IPS-NIHi7 (cell line): ENCODE data around the gene AP5B1.
"Not testable (repeated sequence)": the region's sequence is repeated elsewhere in the genome, so short reads cannot be mapped to it uniquely, and the experiment has no call there.

Experiments
- DNase-seq: peaks from one replicate; pipeline ENCODE4 v3.0.0; 2012; ENCODE audit warnings: mixed read lengths; ENCODE audit errors: extremely low spot score

Gene AP5B1

DNA sequence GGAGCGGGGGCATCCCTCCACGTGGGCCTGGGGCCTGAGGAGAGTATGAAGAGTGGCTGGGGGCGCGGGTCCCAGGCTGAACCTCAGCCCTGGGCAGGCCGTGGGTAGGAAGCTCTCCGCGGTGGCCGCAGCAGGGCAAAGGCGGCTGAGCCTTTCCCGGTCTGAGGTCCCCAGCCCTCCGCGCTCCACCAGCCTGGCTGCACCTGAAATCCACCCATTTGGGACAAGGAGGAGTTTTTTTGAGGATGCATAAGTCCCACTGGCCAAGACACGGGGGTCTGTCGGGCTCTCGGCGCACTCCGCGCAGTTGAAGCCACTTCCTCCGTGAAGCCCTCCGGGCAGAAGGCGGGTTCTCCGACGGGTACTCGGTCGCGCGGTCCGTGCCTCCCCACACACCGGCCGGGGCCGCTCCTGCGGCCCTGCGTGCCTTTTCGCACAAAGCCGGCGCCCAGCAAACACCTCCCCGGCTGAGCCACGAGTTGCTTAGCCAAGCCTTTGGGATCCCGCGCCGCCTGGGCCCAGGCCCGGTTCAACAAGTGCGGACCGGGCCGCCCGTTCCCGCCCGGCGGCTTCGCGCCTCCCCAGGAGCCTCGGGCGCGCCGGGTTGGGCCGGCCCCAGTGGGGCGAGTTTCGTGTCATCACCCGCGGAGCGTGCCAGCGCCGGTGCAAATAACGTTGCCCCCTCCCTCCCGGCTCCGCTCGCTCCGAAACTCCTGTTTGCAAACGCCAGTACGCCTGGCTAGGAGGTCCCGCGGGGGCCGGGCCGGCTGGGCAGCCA lies 5.4 kb upstream of the AP5B1 start:
- DNase-seq: no peak

DNA sequence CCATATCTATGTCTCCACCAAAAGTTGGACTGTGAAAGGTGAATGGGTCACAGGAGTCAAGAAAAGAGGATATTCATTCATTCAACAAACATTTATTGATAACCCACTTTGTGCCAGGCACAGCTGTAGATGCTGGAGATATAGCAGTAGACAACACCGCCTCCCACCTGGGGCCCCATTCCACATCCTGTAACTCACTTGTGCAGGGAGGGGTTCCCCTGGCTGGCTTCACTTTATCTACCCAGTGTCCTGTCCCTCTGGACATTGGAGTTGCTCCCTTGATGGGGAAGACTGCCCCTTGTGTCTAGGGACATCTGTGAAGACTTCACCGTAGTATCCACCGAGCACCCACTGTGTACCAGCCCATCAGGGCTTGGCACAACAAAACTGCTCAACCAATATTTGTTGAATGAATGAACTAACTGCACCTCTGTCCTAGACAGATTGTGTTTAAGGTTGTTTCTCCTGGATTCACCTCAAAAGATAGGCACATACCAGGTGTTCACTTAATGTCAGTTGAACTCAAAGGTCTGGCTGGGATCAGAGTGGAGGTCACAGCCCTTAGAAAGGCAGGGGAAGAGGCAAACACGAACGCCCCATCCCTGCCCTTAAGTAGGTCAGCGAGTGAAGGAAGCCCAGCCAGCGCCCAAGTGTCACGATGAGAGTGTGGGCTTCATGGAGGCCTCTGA lies 4.7 kb upstream of the AP5B1 start:
- no peak for DNase-seq

DNA sequence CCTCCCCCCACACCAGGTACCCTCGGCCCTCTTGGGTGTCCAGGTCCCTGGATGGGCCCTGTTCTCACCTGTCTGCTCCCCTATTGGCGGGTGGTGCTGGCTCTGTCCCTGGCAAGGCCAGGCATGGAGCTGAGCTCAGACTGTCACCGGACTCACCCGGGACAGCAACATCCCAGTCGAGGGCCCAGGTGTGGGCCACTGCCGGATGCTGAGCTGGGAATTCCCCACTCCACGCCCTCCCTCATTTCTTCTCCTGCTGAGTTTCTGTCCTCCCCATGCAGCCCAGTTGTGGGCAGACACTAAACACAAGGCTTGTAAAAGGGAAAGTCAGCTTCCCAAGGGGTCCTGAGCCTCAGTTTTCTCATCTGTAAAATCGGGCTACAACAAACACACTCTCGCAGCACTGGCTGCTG lies 2.0 kb upstream of the AP5B1 start:
- no peak for DNase-seq

GRCh38 chr11:65781962-65782815 lies 1.4 kb upstream of the AP5B1 start:
- DNase-seq: no peak

- peak; percentile 70 for DNase-seq
Observed at GRCh38 chr11:65781152-65781961, 581 bp upstream of the AP5B1 start.

DNA sequence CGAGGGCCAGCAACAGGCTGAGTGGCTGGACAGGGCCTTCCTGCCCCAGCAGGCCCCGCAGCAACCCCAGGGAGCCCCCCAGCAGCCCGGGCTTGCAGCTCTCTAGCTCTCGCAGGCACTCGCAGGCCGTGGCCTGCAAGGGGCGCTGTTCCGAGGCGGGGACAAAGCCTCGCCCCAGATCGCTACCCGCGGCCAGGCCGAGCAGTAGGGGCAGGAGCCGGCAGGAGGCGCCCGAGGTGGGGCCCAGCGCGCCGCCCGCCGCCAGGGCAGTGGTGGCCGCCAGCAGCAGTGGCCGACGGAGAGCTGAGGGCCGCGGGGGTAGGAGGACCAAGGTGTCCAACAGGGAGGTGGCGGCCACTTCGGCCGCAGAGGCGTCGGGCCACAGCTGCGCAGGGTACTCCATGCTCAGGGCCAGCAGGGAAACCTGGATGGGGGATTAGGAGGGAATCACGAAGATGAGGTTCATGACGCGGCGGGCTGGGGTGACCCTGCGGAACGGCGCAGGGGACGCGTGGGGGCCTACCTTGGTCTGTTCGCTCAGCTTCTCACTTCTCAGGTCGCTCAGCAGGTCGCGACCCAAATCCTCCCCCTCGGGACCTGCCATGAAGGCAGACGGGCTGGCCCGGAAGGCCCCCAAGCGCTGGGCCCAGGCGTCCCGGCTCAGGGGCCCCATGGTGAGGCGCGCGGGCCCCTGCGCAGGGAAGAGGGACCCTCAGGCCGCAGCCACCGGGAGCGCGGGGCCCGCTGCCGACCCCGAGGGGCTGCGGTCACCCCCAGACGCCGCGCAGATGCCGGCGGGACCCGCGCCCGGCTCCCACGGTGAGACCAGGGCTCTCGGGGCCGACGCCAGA lies 632 bp downstream of the AP5B1 start:
- DNase-seq: peak; percentile 94

DNA sequence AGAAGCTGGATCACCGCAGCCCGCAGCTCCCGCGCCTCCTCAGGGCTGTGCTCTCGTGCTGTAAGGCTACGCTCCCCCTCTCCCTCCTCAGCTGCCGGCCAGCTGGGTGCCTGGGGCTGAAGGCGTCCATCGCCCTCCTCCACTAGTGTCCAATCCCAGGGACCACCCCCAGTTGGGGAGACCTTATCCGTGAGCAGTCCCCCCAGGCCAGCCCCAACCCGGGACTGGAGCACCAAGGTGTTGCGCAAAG lies 1.2 kb downstream of the AP5B1 start:
- no peak for DNase-seq

DNA sequence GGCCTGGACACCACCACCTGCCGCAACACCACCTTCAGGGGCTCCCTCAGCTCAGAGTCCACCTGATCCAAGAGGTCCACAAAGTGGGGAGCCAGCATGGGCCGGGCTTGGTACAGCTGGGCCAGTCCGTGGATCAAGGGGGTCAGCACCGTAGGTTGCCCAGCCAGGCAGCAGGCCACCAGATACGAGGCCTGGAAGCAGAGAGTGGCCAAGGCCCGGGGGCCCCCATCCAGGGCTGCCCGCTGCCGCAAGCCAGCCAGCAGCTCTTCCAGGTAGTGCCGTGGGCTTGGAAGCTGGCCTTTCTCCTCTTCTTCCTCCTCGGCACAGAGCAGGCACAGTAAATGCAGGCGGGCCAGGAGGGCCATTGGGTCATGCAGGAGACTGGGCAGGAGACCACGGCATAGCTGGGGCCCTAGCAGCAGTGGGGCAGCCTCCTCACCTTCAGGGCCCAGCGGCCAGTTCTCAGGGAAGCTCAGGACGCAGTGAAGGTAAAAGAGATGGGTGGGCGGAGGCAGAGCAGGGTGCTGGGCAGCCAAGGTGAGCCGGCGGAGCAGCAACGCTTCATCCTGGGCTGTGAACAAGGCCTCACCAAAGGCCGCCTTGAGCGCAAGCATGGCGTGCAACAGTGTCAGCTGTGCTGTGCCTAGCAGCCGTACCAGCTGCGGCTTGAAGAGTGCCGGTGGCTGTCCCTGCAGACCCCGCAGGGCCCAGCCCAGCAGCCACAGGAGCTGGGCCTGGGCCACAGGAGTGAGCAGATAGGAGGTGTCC lies 1.7 kb downstream of the AP5B1 start:
- no peak for DNase-seq

DNA sequence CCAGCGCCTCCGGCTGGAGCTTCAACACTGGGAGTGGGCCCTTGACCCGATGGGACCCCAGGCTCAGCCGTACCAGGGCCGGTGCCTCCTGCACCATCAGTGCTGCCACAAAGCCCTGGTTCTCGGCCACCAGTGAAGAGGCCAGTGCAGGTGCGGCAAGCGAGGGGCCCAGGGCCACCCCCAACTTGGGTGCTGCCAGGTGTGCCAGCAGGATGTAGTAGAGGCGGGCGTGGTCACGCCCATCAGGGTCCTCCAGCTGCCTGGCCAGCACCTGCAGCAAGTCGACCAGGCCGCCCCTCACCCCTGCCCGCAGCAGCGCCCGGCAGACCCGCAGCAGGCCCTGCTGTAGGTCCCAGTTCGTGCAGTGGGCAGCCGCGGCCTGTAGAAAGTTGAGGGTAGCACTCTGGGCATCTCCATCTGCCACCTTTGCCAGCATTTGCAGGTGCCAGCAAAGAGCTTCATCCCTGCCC lies 2.3 kb downstream of the AP5B1 start:
- no peak for DNase-seq

- DNase-seq: peak; percentile 5
Observed at GRCh38 chr11:65777821-65778361, 2.9 kb downstream of the AP5B1 start.

DNA sequence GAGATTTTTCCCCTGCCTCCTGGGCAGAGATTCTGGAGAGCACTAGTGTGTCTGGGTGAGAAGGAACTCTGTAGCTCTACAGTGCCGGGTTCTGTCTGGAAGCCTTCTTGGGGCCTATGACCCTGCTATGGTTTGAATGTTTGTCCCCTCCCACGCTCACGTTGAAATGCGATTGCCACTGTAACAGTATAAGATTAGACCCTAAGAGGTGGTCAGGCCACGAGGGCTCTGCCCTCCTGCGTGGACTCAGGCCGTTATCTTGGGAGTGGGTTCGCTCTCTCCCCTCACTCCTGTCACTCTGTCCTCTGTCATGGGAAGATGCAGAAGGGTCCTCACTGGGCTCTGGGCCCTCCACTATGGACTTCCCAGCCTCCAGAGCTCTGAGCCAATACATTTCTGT lies 3.5 kb downstream of the AP5B1 start:
- DNase-seq: no peak

DNA sequence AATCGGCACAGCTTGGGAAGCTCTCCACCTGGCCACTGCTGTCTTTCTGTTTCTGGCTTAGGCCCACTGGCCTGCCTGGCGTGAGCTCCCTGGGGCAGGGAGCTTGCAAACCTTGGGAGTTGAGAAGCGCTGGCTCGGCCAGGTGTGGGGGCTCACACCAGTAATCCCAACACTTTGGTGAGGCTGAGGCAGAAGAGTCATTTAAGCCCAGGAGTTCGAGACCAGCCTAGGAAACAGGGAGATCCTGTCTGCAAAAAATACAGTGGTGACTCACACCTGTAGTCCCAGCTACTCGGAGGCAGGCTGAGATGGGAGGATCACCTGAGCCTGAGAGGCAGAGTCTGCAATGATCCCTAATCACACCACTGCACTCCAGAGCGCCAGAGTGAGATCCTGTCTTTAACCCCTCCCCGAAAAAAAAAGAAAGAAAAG lies 4.0 kb downstream of the AP5B1 start:
- DNase-seq: no peak

- no peak for DNase-seq
Observed at GRCh38 chr11:65776196-65776595, 4.6 kb downstream of the AP5B1 start.

DNA sequence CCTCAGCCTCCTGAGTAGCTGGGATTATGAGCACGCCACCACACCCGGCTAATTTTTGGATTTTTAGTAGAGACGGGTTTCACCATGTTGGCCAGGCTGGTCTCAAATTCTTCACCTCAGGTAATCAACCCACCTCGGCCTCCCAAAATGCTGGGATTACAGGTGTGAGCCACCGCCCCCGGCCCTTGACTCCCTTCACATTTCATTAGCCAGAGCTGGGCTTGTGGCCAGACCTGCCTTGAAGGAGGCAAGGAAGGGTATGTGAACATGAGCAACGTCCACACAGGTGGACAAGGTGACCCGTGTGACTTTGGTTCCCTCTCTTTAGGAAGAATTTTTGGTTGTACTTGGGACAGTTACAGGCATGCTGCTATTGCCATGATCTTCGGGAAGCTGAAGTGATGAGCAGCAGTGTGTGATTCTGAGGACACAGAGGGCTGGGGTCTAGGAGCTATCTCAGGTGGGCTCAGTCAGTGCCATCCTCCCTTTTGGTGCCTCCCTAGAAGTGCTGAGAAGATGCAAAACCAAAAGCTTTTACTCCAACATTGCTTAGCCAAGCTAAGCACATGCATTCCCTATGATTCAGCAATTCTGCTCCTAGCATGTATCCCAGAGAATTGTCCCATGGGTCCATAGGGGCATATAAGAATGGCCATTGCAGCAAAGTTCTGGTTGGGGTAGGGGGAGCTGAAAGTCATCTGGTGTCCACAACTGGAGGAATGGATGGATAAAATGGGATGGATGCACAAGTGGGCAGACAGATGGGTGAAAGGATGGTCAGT lies 6.1 kb downstream of the AP5B1 start:
- DNase-seq: no peak

DNA sequence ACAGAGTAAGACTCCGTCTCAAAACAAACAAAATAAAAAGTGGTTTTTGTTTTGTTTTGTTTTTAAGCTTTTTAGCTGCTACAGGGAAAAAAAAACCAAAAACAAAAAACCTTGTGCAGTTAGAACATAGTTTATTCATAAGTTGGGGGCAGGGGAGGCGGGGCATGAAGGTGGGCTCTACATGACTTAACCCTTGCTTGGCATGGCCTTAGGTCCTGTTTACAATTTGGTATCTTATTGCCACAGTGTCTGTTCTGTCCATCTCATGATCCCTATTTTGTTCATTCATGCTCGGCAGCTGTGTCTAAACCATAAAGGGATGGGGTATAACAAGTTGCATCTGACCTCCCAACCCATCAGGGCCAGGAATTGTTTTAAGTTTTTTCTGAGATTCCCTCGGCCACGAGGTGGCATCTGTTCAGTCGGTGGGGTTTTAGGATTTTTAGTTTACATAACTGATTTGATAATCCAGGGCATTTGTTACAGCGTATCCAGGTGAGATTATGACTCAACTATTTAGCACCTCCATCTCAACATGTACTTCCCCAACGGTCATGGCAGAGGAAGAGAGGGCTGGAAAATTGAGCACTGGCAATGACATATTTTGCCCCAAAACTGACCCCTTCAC lies 6.9 kb downstream of the AP5B1 start:
- peak; percentile 16 for DNase-seq

- DNase-seq: no peak
Observed at GRCh38 chr11:65771589-65772112, 9.1 kb downstream of the AP5B1 start.

DNA sequence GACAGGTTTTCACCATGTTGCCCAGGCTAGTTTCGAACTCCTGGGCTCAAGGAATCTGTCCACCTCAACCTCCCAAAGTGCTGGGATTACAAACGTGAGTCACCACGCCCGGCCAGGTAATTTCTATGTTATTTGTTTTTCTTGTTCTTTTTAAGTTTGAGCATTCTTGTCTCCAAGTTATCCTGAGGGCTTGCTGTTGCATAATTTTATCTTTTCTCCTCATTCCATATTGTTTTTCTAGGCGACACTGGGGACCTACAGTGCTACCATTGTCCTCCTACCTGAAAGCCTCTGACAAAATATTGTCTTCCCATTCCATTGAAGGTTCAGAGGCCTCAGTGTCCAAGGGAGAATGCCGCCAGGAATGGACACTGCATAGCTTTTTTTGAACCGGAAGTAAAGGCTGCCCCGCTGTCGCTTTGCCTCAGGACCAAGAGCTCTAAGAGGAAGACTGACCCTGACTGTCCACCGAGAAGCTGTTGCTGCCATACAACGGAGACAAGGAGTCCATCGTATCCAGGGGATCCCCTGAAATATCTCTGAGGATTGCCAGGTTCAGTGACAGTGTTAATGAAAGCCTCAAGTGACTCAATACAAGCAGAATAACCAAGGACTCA lies 9.7 kb downstream of the AP5B1 start:
- no peak for DNase-seq

DNA sequence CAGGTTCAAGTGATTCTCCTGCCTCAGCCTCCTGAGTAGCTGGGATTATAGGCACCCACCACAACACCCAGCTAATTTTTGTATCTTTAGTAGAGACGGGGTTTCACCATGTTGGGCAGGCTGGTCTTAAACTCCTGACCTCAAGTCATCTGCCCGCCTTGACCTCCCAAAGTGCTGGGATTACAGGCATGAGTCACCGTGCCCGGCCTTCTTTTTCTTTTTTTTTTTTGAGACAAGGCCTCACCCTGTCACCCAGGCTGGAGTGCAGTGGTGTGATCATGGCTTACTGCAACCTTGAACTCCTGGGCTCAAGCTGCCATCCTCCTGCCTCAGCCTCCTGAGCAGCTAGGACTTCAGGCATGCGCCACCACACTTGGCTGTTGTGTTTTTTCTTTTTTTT lies 13.0 kb downstream of the AP5B1 start:
- DNase-seq: not testable (repeated sequence)
